NK-92 (cell line): ENCODE data around the gene MATN3.

Experiments used
- DNase-seq: peaks from one replicate; lab custom pipeline; 2025; ENCODE audit not compliant: unreplicated experiment; lab: John Stamatoyannopoulos, UW

MATN3 gene

GRCh38 chr2:19943189-19943588, 69.3 kb downstream of the MATN3 start:
- DNase-seq: no peak

- DNase-seq: no peak
Observed at GRCh38 chr2:19942199-19942598, 70.3 kb downstream of the MATN3 start.
